Uterus (tissue), 2 donors: ENCODE data around the gene STARD8.

Experiments used
- POLR2A ChIP-seq, 2 donors: fragments of 450-650 bp; IDR thresholded peaks; one replicate each; pipeline ENCODE4 v1.6.1; 2016; ENCODE audit warnings: antibody characterized with exemption in 2 of 2, mild to moderate bottlenecking in 1 of 2, moderate library complexity in 1 of 2
- TF ChIP-seq, protein P1 (sequence below), 4 experiments: fragments of 200-600 bp in 2 of 4; fragments of 450-650 bp in 2 of 4; sonication (generic) in 2 of 4; IDR thresholded peaks; one replicate each; pipeline ENCODE4 v1.5.1; 2016 to 2019; ENCODE audit warnings: antibody characterized with exemption in 4 of 4, mild to moderate bottlenecking in 2 of 4, moderate library complexity in 1 of 4

- TF ChIP-seq POLR2A (IDR thresholded peaks at IDR 0.05), result no peak
- TF ChIP-seq, protein P1, sequence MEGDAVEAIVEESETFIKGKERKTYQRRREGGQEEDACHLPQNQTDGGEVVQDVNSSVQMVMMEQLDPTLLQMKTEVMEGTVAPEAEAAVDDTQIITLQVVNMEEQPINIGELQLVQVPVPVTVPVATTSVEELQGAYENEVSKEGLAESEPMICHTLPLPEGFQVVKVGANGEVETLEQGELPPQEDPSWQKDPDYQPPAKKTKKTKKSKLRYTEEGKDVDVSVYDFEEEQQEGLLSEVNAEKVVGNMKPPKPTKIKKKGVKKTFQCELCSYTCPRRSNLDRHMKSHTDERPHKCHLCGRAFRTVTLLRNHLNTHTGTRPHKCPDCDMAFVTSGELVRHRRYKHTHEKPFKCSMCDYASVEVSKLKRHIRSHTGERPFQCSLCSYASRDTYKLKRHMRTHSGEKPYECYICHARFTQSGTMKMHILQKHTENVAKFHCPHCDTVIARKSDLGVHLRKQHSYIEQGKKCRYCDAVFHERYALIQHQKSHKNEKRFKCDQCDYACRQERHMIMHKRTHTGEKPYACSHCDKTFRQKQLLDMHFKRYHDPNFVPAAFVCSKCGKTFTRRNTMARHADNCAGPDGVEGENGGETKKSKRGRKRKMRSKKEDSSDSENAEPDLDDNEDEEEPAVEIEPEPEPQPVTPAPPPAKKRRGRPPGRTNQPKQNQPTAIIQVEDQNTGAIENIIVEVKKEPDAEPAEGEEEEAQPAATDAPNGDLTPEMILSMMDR (IDR thresholded peaks at IDR 0.05), result no peak
Measured at GRCh38 chrX:68748030-68748429, 100.6 kb downstream of the STARD8 start.
